DND-41 (cell line): Measurements from ENCODE around the gene TMPRSS5.

ENCODE experiments used
- CTCF ChIP-seq: IDR thresholded peaks from 2 replicates; pipeline ENCODE4 v1.5.1; 2012; ENCODE audit warnings: borderline replicate concordance, low read length, moderate library complexity, mild to moderate bottlenecking; ENCODE audit not compliant: poor library complexity, severe bottlenecking; ENCODE audit errors: extremely low read depth
- EZH2 ChIP-seq: IDR thresholded peaks from 3 replicates; pipeline ENCODE4 v1.6.1; 2012; ENCODE audit warnings: borderline replicate concordance, low read depth, mild to moderate bottlenecking, moderate library complexity, low read length, inconsistent platforms; ENCODE audit not compliant: severe bottlenecking

- TF ChIP-seq CTCF = no peak
- TF ChIP-seq EZH2 = no peak
Observed at GRCh38 chr11:113697111-113697510, 9.0 kb downstream of the TMPRSS5 start.
